RWPE2 (cell line): Measurements from ENCODE around the gene RHOC.
A peak's percentile ranks its signal among the peaks of the same experiment; 100 is the strongest.
"Not testable (repeated sequence)": the region's sequence is repeated elsewhere in the genome, so short reads cannot be mapped to it uniquely, and the experiment has no call there.

ENCODE experiments used
- ATAC-seq: fragments of 200-7000 bp; cut with Tn5 transposase; 3 replicates; pipeline ENCODE4 v1.9.1; 2021; ENCODE audit warnings: low read depth
- DNase-seq: peaks from one replicate; pipeline ENCODE4 v3.0.0-alpha.2; 2020; ENCODE audit warnings: low spot score
- H3K27ac ChIP-seq: fragments of 450-650 bp; 2 replicates; pipeline ENCODE4 v1.5.1; 2017; ENCODE audit warnings: mild to moderate bottlenecking; ENCODE audit not compliant: poor library complexity, severe bottlenecking
- H3K27me3 ChIP-seq: fragments of 250-450 bp; sonication (Bioruptor Pico); 2 replicates; pipeline ENCODE4 v1.5.1; 2021; ENCODE audit warnings: mild to moderate bottlenecking, moderate library complexity; ENCODE audit not compliant: insufficient read depth, poor library complexity, severe bottlenecking
- H3K36me3 ChIP-seq: fragments of 250-450 bp; sonication (Bioruptor Pico); 2 replicates; pipeline ENCODE4 v1.5.1; 2020; ENCODE audit warnings: low read depth, mild to moderate bottlenecking, moderate library complexity
- H3K4me1 ChIP-seq: fragments of 250-450 bp; sonication (Bioruptor Pico); 2 replicates; pipeline ENCODE4 v1.5.1; 2021; ENCODE audit warnings: mild to moderate bottlenecking, moderate library complexity; ENCODE audit not compliant: insufficient read depth, poor library complexity, severe bottlenecking
- H3K4me3 ChIP-seq: fragments of 250-450 bp; sonication (Bioruptor Pico); 2 replicates; pipeline ENCODE4 v1.5.1; 2021; ENCODE audit warnings: mild to moderate bottlenecking, moderate library complexity; ENCODE audit not compliant: severe bottlenecking
- H3K9me3 ChIP-seq: fragments of 250-450 bp; sonication (Bioruptor Pico); 2 replicates; pipeline ENCODE4 v1.5.1; 2021; ENCODE audit warnings: mild to moderate bottlenecking, moderate library complexity; ENCODE audit not compliant: severe bottlenecking
- CTCF ChIP-seq: fragments of 450-650 bp; IDR thresholded peaks from one replicate; pipeline ENCODE4 v1.5.1; 2017; ENCODE audit warnings: mild to moderate bottlenecking, moderate library complexity; ENCODE audit not compliant: poor library complexity, severe bottlenecking

RHOC gene

GRCh38 chr1:112727716-112728115 is 20.8 kb upstream of the RHOC start:
- H3K27me3 ChIP-seq, result no peaks in the 10 kb centered on the region
- no peak overlapping the region for H3K4me3 ChIP-seq
- no peak for DNase-seq
- H3K9me3 ChIP-seq, result no peaks in the 10 kb centered on the region
- no peaks in the 10 kb centered on the region for H3K36me3 ChIP-seq
- no peaks in the 10 kb centered on the region for H3K4me1 ChIP-seq
- TF ChIP-seq CTCF, result peak; percentile 27
- ATAC-seq, result peak; percentile 67; the same call in 1 of the 3 replicates
- no peak overlapping the region for H3K27ac ChIP-seq

GRCh38 chr1:112724240-112724639 is 17.3 kb upstream of the RHOC start:
- not testable (repeated sequence) for H3K4me1 ChIP-seq, H3K36me3 ChIP-seq, ATAC-seq, H3K27me3 ChIP-seq, H3K9me3 ChIP-seq, H3K4me3 ChIP-seq, H3K27ac ChIP-seq, DNase-seq

GRCh38 chr1:112723511-112723839 is 16.5 kb upstream of the RHOC start:
- H3K9me3 ChIP-seq, result no peaks in the 10 kb centered on the region
- H3K4me1 ChIP-seq, result no peaks in the 10 kb centered on the region
- H3K4me3 ChIP-seq, result no peak overlapping the region
- no peak for TF ChIP-seq CTCF
- no peak overlapping the region for H3K27ac ChIP-seq
- DNase-seq, result no peak
- no peaks in the 10 kb centered on the region for H3K27me3 ChIP-seq
- no peaks in the 10 kb centered on the region for H3K36me3 ChIP-seq
- no peak for ATAC-seq

DNA sequence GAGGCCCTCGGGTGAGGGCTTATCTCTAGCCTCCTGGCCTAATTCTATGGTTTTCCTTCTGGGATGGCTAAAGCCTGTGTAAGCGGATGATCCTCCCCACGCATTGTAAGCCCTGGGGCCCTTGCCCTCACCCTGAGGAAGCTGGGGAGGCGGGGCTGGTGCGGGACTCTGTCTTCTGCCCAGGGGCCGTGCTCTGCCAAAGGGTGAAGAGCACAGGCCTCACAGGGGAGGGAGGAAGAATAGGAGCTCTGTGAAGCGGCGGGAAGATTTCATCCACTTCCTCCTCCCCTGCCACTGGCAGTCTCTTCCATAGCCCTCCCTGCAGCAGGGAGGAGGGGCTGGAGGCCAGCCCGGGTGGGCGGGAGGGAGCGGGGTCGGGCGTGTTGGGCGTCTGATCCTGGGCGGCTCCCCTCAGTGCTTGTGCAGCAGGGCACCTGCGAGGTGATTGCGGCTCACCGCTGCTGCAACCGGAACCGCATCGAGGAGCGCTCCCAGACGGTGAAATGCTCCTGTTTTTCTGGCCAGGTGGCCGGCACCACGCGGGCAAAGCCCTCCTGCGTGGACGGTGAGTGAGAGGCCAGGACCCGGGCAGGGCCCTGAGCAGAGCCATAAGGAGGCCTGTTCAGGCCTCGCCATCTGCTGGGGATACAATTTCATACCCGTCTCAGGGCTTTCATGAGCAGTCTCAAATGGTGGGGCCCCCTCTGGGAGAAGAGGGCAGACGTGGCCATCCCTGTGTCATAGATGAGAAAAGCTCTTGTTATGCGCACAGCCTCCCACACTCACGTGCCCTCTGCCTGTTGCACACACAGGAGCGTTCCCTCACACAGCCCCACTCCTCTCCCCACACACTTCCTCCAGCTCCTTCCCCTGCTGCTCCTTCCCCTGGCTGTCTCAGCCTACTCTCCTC is 15.9 kb upstream of the RHOC start:
- Histone ChIP-seq H3K9me3 (no peaks in the 10 kb centered on the region), H3K27me3 (no peaks in the 10 kb centered on the region), H3K4me3 (no peak overlapping the region), H3K4me1 (no peaks in the 10 kb centered on the region), H3K27ac (no peak overlapping the region), H3K36me3 (no peaks in the 10 kb centered on the region)
- DNase-seq (no peak), ATAC-seq (peak; percentile 16; the same call in 1 of the 3 replicates)
- TF ChIP-seq CTCF, result no peak

DNA sequence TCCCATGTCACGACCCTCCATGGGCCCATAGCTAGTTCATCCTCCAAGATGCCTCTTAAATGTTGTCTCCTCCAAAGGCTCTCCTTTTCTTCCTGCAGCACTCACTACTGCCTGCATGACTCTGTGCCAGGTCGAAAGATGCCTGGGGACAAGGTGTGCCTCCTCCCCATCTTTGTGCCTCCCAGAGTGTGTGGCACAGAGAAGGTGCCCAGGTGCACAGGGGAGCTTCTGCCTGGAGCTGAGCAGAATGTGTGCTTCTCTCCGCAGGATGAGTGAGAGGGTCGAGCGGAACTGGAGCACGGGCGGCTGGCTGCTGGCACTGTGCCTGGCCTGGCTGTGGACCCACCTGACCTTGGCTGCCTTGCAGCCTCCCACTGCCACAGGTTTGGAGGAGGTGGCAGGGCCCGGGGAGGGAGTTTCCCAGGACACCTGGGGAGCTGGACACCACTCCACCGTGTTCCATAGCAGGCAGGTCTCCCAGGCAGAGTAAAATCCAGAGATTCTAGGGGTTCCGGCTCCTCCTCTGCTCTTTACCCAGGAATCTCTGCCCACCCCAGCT is 15.1 kb upstream of the RHOC start:
- no peak for ATAC-seq
- Histone ChIP-seq H3K27ac (no peak overlapping the region), H3K4me1 (no peaks in the 10 kb centered on the region), H3K9me3 (no peaks in the 10 kb centered on the region), H3K4me3 (no peak overlapping the region), H3K27me3 (no peaks in the 10 kb centered on the region), H3K36me3 (no peaks in the 10 kb centered on the region)
- TF ChIP-seq CTCF, result no peak
- DNase-seq, result no peak

DNA sequence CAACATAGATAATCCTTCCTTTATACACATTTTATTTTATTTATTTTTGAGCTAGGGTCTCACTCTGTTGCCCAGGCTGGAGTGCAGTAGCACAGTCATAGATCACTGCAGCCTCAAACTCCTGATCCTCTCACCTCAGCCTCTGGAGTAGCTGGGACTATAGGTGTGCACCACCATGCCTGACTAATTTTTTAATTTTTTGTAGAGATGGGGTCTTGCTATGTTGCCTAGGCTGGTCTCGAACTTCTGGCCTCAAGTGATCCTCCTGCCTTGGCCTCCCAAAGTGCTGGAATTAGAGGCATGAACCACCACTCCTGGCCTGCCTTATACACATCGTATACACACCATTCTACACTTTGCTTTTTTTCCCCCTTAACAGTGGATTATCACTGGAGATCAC is 14.4 kb upstream of the RHOC start:
- not testable (repeated sequence) for ATAC-seq, H3K4me1 ChIP-seq, H3K27ac ChIP-seq, DNase-seq, H3K36me3 ChIP-seq, H3K4me3 ChIP-seq, H3K9me3 ChIP-seq, H3K27me3 ChIP-seq
